Suprapubic skin (tissue), 4 donors: ENCODE results near the gene NOXO1. TPM values are rescaled to one million over a fixed set of nuclear protein-coding genes. Genes with fewer than 3 reads are reported as not detected.

Experiments used
- DNase-seq, 2 donors: peaks; one replicate each; pipeline ENCODE4 v3.0.0-alpha.2; 2019; ENCODE audit warnings: low spot score in 2 of 2
- H3K27ac ChIP-seq: fragments of 200-600 bp; sonication (generic); one replicate; pipeline ENCODE4 v1.5.1; 2019
- H3K27me3 ChIP-seq: fragments of 200-600 bp; sonication (generic); one replicate; pipeline ENCODE4 v1.5.1; 2019
- H3K36me3 ChIP-seq: fragments of 200-600 bp; sonication (generic); one replicate; pipeline ENCODE4 v1.5.1; 2019
- H3K4me1 ChIP-seq: fragments of 200-600 bp; sonication (generic); one replicate; pipeline ENCODE4 v1.5.1; 2019
- H3K4me3 ChIP-seq: fragments of 200-600 bp; sonication (generic); one replicate; pipeline ENCODE4 v1.5.1; 2019; ENCODE audit warnings: mild to moderate bottlenecking
- H3K9me3 ChIP-seq: fragments of 200-600 bp; sonication (generic); one replicate; pipeline ENCODE4 v1.5.1; 2019
- EP300 ChIP-seq: sonication (generic); formaldehyde crosslinking; IDR thresholded peaks from one replicate; pipeline ENCODE4 v1.6.1; 2017; ENCODE audit warnings: antibody characterized with exemption
- POLR2A ChIP-seq, 2 donors: fragments of 450-650 bp; IDR thresholded peaks; one replicate each; pipeline ENCODE4 v1.6.1; 2017; ENCODE audit warnings: antibody characterized with exemption in 2 of 2, mild to moderate bottlenecking in 2 of 2, moderate library complexity in 2 of 2
- POLR2AphosphoS5 ChIP-seq, 3 donors: sonication (generic); formaldehyde crosslinking; IDR thresholded peaks; one replicate each; pipeline ENCODE4 v1.6.1; 2017; ENCODE audit warnings: antibody characterized with exemption in 3 of 3
- WGBS: methylation state at CpG from one replicate; pipeline ENCODE4 v1.1.5; 2018; 5-methylcytosine and 5-hydroxymethylcytosine counted together
- total RNA-seq, 4 donors: library from RNA; depleted of rRNA; stranded (reverse); fragments of >200 nt; gene quantifications; one replicate each; pipeline ENCODE4 v1.1.0, GENCODE V29; 2016
- TF ChIP-seq, protein P1 (sequence below), 2 donors: fragments of 200-600 bp in 1 of 2; fragments of 450-650 bp in 1 of 2; sonication (generic) in 1 of 2; IDR thresholded peaks; one replicate each; pipeline ENCODE4 v1.5.1; 2016 to 2019; ENCODE audit warnings: antibody characterized with exemption in 2 of 2, mild to moderate bottlenecking in 1 of 2, moderate library complexity in 1 of 2

The NOXO1 gene
- total RNA-seq, 4 donors from 2014 or later: 1.1 to 3.1 (median 2.0) TPM; not detected in 1

DNA sequence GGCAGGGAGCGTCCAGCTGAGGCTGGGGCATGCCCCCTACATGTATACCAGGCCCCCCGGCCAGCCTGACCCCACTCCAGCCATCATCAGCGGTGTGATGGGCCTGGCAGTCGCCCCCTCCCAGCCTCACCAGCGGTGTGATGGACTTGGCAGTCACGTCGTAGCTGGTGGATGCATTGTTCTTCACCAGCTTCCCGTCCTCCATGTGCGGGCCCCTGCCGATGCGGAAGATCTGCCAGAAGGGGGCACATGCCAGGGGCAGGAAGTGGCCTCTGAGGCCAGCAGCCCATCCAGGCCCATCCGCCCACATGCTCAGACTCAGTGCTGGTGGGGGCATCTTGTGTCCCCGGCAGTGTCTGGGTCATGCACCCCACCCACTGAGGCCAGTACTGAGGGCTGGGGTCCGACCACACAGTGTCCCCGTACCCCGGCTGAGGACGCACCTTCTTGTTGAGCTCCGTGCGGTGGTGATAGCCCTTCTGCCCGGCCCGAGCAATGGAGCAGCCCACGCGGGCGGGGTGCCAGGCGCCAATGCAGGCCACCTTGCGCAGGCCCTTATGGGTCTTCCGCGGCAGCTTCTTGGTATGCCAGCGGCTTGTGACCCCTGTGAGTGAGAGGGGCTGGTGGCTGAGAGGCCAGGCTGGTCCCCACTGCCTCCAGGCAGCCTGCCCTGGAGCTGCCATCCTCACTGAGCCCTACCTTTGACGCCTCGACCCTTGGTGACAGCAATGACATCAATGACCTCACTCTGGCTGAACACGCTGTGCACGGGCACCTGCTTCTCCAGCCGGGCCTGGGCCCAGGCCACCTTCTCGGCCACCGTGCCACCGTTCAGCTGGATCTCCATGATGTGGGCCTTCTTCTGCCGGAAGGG, 34.5 kb downstream of the NOXO1 start:
- Histone ChIP-seq H3K27ac (no peak overlapping the region), H3K4me3 (no peak overlapping the region), H3K9me3 (no peaks in the 10 kb centered on the region), H3K27me3 (no peaks in the 10 kb centered on the region), H3K36me3 (no peaks in the 10 kb centered on the region), H3K4me1 (peaks cover 31% of the 10 kb centered on the region)
- TF ChIP-seq POLR2A (IDR thresholded peaks at IDR 0.05) (no peak), POLR2AphosphoS5 (IDR thresholded peaks at IDR 0.05) (no peak), EP300 (no peak)
- TF ChIP-seq, protein P1, sequence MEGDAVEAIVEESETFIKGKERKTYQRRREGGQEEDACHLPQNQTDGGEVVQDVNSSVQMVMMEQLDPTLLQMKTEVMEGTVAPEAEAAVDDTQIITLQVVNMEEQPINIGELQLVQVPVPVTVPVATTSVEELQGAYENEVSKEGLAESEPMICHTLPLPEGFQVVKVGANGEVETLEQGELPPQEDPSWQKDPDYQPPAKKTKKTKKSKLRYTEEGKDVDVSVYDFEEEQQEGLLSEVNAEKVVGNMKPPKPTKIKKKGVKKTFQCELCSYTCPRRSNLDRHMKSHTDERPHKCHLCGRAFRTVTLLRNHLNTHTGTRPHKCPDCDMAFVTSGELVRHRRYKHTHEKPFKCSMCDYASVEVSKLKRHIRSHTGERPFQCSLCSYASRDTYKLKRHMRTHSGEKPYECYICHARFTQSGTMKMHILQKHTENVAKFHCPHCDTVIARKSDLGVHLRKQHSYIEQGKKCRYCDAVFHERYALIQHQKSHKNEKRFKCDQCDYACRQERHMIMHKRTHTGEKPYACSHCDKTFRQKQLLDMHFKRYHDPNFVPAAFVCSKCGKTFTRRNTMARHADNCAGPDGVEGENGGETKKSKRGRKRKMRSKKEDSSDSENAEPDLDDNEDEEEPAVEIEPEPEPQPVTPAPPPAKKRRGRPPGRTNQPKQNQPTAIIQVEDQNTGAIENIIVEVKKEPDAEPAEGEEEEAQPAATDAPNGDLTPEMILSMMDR (IDR thresholded peaks at IDR 0.05): no peak
- WGBS: no CpG with 5 or more reads among the region's 38 CpGs
- no peak for DNase-seq

DNA sequence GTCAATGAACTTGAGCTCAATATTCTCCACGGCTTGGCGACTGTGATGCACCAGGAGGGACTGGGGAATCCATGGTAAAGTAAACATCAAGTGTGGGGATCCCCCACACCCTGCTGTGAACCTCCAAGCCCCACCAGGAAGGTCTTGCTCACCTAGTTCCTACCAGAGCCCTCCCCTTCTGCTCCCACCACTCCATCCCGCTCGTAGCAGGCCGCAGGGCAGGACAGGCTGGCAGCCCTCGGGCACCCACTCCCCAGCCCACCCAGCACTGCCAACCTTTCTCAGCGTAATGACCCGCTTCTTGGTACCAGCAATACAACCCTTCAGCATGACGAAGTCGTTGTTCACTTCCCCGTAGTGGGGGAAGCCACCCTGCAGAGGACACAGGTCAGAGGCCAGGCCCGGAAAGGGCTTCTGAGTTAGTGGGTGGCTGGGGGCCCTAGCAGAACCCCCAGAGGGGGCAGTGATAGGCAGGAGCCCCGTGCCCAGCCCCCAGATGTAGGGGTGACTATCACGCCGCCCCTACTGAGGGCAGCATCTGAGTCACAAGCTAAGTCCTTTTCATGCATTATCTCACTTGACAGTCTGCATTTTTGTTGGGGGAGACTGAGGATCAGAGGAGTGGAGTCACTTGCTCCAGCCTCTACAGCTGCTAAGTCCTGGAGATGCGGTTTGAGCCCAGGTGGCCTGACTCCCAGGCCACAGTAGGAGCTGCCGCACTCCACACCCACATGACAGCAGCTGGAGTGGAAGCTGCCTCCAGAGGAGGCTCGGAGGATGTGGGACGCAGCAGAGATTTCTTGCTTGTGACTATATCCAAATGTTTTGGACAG, 35.5 kb downstream of the NOXO1 start:
- Histone ChIP-seq H3K27ac (no peak overlapping the region), H3K27me3 (no peaks in the 10 kb centered on the region), H3K36me3 (peaks cover 5% of the 10 kb centered on the region), H3K4me1 (peaks cover 32% of the 10 kb centered on the region), H3K9me3 (no peaks in the 10 kb centered on the region), H3K4me3 (no peak overlapping the region)
- TF ChIP-seq POLR2A (IDR thresholded peaks at IDR 0.05) (no peak), EP300 (no peak), POLR2AphosphoS5 (IDR thresholded peaks at IDR 0.05) (no peak)
- TF ChIP-seq, protein P1 (IDR thresholded peaks at IDR 0.05): no peak
- no peak for DNase-seq
- WGBS: 94% methylated on average over 17 of the region's 19 CpGs

DNA sequence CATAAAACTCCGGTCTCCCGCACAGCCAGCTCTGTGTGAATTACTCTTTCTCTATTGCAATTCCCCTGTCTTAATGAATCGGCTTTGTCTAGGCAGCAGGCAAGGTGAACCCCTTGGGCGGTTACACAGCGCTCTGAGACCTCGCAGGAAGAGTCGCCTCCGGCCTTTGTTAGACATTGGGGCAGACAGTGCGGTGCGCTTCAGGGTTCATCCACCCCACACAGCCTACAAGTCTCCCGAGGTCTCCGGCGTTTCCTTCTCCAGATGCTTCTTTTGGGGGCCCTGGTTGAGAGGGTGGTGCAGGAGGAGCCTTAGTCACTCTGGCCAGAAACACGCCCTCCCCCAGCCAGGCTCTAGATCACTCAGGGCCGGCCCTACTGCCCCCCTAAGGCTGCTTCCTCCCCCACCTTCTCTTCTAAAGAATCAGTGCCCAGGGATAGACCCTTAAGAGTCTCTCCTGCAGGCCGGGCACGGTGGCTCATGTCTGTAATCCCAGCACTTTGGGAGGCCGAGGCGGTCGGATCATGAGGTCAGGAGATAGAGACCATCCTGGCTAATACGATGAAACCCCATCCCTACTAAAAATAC, 36.6 kb downstream of the NOXO1 start:
- TF ChIP-seq POLR2AphosphoS5 (IDR thresholded peaks at IDR 0.05): no peak
- TF ChIP-seq EP300: no peak
- TF ChIP-seq, protein P1 (IDR thresholded peaks at IDR 0.05): no peak
- TF ChIP-seq POLR2A (IDR thresholded peaks at IDR 0.05): no peak
- Histone ChIP-seq H3K27me3 (no peaks in the 10 kb centered on the region), H3K9me3 (no peaks in the 10 kb centered on the region), H3K4me1 (peaks cover 25% of the 10 kb centered on the region), H3K36me3 (peaks cover 16% of the 10 kb centered on the region), H3K27ac (no peak overlapping the region), H3K4me3 (no peak overlapping the region)
- DNase-seq: no peak
- 94% methylated on average over 21 of the region's 21 CpGs for WGBS

DNA sequence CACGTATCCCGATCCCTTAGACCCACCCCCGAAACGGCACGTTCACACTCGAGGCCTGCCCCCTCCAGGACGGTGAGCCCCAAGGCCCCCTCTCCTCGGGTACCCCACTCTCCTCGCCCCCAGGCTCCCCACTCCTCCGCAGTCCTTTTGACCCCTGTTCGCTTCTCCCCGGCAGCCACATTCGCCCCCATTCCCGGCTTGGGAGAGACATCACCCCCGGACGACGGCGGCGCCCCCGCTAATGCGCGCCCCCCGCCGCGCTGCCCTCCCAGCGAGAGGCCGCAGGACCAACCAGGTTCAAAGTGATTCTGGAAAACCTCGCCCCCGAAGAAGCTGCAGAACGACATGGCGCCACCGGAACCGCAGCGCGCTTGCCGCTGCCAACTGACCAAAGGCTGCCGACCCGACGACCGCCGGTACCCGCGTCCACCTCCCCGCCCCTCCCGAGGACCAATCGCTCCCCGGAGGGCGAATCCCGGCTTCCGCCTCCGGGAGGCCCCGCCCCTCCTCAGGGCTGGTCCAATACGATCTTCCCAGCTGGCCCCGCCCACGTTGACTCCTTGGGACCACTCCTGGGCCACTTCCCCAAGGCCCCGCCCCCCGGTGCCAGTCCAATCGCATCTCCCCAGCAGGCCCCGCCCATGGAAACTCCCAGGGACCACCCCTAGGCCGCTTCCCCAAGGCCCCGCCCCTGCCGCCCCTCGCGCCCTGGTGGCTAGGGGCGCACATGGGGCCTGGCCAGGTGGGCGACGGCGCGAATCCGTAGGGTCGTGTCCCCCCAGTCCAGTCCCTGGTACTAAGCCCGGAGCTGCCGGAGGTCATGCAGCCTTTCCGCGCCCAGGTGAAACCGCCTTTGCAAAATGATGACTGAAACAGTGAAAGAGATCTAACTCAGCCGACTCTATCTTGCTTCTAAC, 38.2 kb downstream of the NOXO1 start, which contains the start of gene MSRB1:
MSRB1 (minus strand) TSS at position 390 of the 917 bp plus-strand sequence; CDS start at position 347, 43 bp downstream.
- no peaks in the 10 kb centered on the region for H3K27me3 ChIP-seq
- peak within 1 kb of the TSS; percentile 79 for H3K4me3 ChIP-seq
- H3K27ac ChIP-seq: peak within 1 kb of the TSS; percentile 79
- DNase-seq: peak; percentile 100
- peaks cover 25% of the 10 kb centered on the region for H3K4me1 ChIP-seq
- H3K9me3 ChIP-seq: no peaks in the 10 kb centered on the region
- TF ChIP-seq POLR2AphosphoS5 (IDR thresholded peaks at IDR 0.05) (no peak), EP300 (no peak), POLR2A (IDR thresholded peaks at IDR 0.05) (peak in 1 of 2 donors; percentile 58)
- TF ChIP-seq, protein P1 (IDR thresholded peaks at IDR 0.05): no peak
- H3K36me3 ChIP-seq: peaks cover 32% of the 10 kb centered on the region
- WGBS: under 1% methylated on average over 48 of the region's 77 CpGs
